ENCODE measurements around the gene SPECC1. TPM values are rescaled to one million over a fixed set of nuclear protein-coding genes. Genes with fewer than 3 reads are reported as not detected.

The SPECC1 gene
- total RNA-seq, 2 donors from 2014 or later, result 53.5 to 78.3 TPM

GRCh38 chr17:20246692-20247091, 237.5 kb downstream of the SPECC1 start:
- no peaks in the 10 kb centered on the region for H3K9me3 ChIP-seq
- H3K27me3 ChIP-seq, result no peaks in the 10 kb centered on the region
- no peak overlapping the region for H3K27ac ChIP-seq
- no peak overlapping the region for H3K9ac ChIP-seq (ENCODE audit: low read depth in 2 of 2, low read length in 2 of 2)
- no peak overlapping the region for H3K4me3 ChIP-seq
- intact Hi-C loops (cut with DNase I), result no loop called here
- no peak for DNase-seq
- no peaks in the 10 kb centered on the region for H3K36me3 ChIP-seq
- no peaks in the 10 kb centered on the region for H3K4me1 ChIP-seq
- TF ChIP-seq CTCF (IDR thresholded peaks at IDR 0.05), result no peak

- no peak for DNase-seq
- intact Hi-C loops (cut with DNase I), result no loop called here
- Histone ChIP-seq H3K9ac (ENCODE audit: low read depth in 2 of 2, low read length in 2 of 2) (no peak overlapping the region), H3K27me3 (no peaks in the 10 kb centered on the region), H3K27ac (no peak overlapping the region), H3K4me3 (no peak overlapping the region), H3K36me3 (no peaks in the 10 kb centered on the region), H3K4me1 (no peaks in the 10 kb centered on the region), H3K9me3 (no peaks in the 10 kb centered on the region)
- no peak for TF ChIP-seq CTCF (IDR thresholded peaks at IDR 0.05)
Observed at GRCh38 chr17:20253323-20253722, 244.2 kb downstream of the SPECC1 start.

GRCh38 chr17:20254541-20254940, 245.4 kb downstream of the SPECC1 start:
- no peak for TF ChIP-seq CTCF (IDR thresholded peaks at IDR 0.05)
- no peak overlapping the region for H3K4me3 ChIP-seq
- H3K9ac ChIP-seq (ENCODE audit: low read depth in 2 of 2, low read length in 2 of 2), result no peak overlapping the region
- H3K27ac ChIP-seq, result no peak overlapping the region
- no peak for DNase-seq
- no peaks in the 10 kb centered on the region for H3K36me3 ChIP-seq
- H3K27me3 ChIP-seq, result no peaks in the 10 kb centered on the region
- no peaks in the 10 kb centered on the region for H3K4me1 ChIP-seq
- intact Hi-C loops (cut with DNase I), result no loop called here
- H3K9me3 ChIP-seq, result no peaks in the 10 kb centered on the region

- DNase-seq, result no peak
- no peaks in the 10 kb centered on the region for H3K27me3 ChIP-seq
- no peaks in the 10 kb centered on the region for H3K4me1 ChIP-seq
- TF ChIP-seq CTCF (IDR thresholded peaks at IDR 0.05), result no peak
- H3K4me3 ChIP-seq, result no peak overlapping the region
- H3K9ac ChIP-seq (ENCODE audit: low read depth in 2 of 2, low read length in 2 of 2), result no peak overlapping the region
- no peaks in the 10 kb centered on the region for H3K36me3 ChIP-seq
- H3K9me3 ChIP-seq, result no peaks in the 10 kb centered on the region
- H3K27ac ChIP-seq, result no peak overlapping the region
- intact Hi-C loops (cut with DNase I), result no loop called here
Observed at GRCh38 chr17:20256144-20256543, 247.0 kb downstream of the SPECC1 start.

GRCh38 chr17:20257008-20257407, 247.8 kb downstream of the SPECC1 start:
- Histone ChIP-seq H3K9me3 (no peaks in the 10 kb centered on the region), H3K27me3 (no peaks in the 10 kb centered on the region), H3K36me3 (no peaks in the 10 kb centered on the region), H3K4me3 (no peak overlapping the region), H3K27ac (no peak overlapping the region), H3K4me1 (no peaks in the 10 kb centered on the region), H3K9ac (ENCODE audit: low read depth in 2 of 2, low read length in 2 of 2) (no peak overlapping the region)
- no peak for TF ChIP-seq CTCF (IDR thresholded peaks at IDR 0.05)
- no peak for DNase-seq
- intact Hi-C loops (cut with DNase I), result no loop called here

GRCh38 chr17:20257798-20258197, 248.6 kb downstream of the SPECC1 start:
- H3K4me3 ChIP-seq, result no peak overlapping the region
- no peaks in the 10 kb centered on the region for H3K27me3 ChIP-seq
- H3K27ac ChIP-seq, result no peak overlapping the region
- TF ChIP-seq CTCF (IDR thresholded peaks at IDR 0.05), result no peak
- DNase-seq, result no peak
- intact Hi-C loops (cut with DNase I), result no loop called here
- no peaks in the 10 kb centered on the region for H3K36me3 ChIP-seq
- H3K4me1 ChIP-seq, result no peaks in the 10 kb centered on the region
- no peak overlapping the region for H3K9ac ChIP-seq (ENCODE audit: low read depth in 2 of 2, low read length in 2 of 2)
- no peaks in the 10 kb centered on the region for H3K9me3 ChIP-seq
